Measurements from ENCODE around the gene CACNA1I.
"Not testable (repeated sequence)": the region's sequence is repeated elsewhere in the genome, so short reads cannot be mapped to it uniquely, and the experiment has no call there.

Gene CACNA1I

GRCh38 chr22:39570665-39571064 lies at the start of gene CACNA1I:
Gene CACNA1I (plus strand): TSS chr22:39570753. CDS start chr22:39570753, 0 bp downstream.
- DNase-seq (ENCODE audit: low read depth in 2 of 2), result no peak

GRCh38 chr22:39521106-39521885 lies 49.3 kb upstream of the CACNA1I start:
- not testable (repeated sequence) for DNase-seq (ENCODE audit: low read depth in 2 of 2)

DNA sequence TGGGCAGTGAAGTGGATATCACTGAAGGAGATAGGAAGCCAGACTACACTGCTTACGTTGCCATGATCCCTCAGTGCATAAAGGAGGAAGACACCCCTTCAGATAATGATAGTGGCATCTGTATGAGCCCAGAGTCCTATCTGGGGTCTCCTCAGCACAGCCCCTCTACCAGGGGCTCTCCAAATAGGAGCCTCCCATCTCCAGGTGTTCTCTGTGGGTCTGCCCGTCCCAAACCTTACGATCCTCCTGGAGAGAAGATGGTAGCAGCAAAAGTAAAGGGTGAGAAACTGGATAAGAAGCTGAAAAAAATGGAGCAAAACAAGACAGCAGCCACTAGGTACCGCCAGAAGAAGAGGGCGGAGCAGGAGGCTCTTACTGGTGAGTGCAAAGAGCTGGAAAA lies 48.5 kb upstream of the CACNA1I start:
- not testable (repeated sequence) for DNase-seq (ENCODE audit: low read depth in 2 of 2)

GRCh38 chr22:39522567-39523300 lies 47.8 kb upstream of the CACNA1I start:
- no peak for DNase-seq (ENCODE audit: low read depth in 2 of 2)

DNA sequence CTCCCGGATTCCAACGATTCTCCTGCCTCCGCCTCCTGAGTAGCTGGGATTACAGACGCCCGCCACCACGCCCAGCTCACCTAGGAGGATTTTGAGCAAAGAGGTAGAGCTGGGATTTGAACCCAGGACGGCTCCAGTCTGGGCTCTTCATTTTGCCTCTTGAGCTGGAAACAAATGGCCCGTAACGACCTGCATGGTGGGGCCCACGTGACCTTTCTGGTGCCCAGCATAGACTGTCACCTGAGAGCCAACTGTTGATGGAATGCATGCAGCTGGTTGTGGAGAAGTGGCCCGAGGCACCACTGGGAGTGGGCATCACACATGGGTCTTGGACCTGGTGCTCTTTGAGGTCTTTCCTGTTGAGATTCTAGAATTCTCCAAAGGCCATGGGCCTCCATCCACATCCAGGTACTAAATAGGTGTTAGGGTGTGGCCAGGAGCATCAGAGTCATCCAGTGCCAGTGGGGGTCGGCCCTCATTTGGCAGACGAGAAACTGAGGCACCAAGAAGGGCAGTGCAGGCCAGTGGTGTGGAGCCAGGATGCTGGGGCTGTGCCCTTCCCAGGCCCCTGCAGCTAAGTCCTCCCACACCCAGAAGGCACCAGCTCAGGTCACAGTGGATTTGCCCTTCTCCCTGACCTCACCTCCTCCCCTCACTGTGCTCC lies 46.3 kb upstream of the CACNA1I start:
- DNase-seq (ENCODE audit: low read depth in 2 of 2), result no peak

GRCh38 chr22:39524753-39525657 lies 45.5 kb upstream of the CACNA1I start:
- DNase-seq (ENCODE audit: low read depth in 2 of 2), result no peak

- DNase-seq (ENCODE audit: low read depth in 2 of 2), result no peak
Measured at GRCh38 chr22:39525658-39525975, 44.9 kb upstream of the CACNA1I start.

DNA sequence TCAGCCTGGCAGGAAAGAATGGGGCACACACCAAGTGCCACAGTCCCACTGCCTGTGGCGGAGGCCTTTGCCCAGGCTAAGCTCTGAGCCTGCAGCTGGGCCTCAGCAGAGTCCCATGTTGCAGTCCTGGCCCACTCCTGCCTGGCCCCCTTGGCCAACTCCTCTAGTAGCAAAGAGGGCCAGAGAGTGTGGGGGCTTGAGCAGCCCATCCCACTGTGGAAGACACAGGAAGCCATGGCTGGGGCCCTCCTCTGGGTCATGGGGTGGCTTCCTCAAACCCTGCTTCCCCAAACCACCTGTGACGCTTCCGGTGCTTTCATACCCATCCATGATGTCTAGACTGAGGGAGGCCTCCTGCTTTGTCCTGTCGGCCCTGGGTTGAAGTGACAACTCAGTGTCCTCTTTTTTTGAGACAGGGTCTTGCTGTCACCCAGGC lies 43.8 kb upstream of the CACNA1I start:
- DNase-seq (ENCODE audit: low read depth in 2 of 2), result no peak

DNA sequence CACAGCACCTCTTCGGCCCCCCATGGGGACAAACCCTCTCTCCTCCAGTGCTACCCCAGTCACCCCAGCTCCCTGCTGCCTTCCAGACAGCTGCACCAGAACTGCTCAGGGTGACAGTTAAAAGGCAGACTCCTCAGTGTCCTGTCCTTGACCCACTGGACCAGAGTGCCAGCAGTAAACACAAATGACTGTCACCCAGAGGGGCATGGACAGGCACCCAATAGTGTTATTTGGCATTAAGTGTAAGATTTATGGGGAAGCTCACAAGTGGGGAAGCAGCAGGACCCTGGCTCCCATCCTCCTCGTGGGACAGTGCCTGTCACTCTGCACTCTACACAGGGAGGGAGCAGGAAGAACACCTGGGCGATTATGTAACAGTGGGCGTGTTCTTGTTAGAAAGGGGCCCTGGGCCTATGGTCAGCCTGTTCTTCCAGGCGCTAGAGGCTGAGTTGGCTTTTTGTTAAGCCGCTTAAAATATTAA lies 43.0 kb upstream of the CACNA1I start:
- no peak for DNase-seq (ENCODE audit: low read depth in 2 of 2)

GRCh38 chr22:39528080-39528661 lies 42.4 kb upstream of the CACNA1I start:
- no peak for DNase-seq (ENCODE audit: low read depth in 2 of 2)

- DNase-seq (ENCODE audit: low read depth in 2 of 2), result peak; percentile 72 to 78
Measured at GRCh38 chr22:39528681-39529486, 41.7 kb upstream of the CACNA1I start.

DNA sequence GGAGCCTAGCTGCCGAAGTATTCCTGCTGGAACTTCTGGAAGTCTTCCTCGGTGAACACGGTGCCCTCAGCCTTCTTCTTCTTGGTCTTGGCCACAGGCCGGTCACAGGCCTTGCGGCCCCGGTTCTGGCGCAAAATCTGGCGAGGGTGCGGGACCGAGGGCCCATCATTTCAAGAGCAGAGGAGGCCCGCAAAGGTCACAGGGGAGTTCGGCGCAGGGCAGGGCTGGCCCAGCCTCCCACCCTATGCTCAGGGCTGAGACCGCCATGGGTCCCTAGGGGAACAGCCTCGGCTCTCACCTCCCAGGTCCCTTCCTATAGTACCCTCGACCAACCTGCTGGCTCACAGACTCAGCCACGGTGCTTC lies 41.1 kb upstream of the CACNA1I start:
- no peak for DNase-seq (ENCODE audit: low read depth in 2 of 2)

- no peak for DNase-seq (ENCODE audit: low read depth in 2 of 2)
Measured at GRCh38 chr22:39530116-39530515, 40.4 kb upstream of the CACNA1I start.

DNA sequence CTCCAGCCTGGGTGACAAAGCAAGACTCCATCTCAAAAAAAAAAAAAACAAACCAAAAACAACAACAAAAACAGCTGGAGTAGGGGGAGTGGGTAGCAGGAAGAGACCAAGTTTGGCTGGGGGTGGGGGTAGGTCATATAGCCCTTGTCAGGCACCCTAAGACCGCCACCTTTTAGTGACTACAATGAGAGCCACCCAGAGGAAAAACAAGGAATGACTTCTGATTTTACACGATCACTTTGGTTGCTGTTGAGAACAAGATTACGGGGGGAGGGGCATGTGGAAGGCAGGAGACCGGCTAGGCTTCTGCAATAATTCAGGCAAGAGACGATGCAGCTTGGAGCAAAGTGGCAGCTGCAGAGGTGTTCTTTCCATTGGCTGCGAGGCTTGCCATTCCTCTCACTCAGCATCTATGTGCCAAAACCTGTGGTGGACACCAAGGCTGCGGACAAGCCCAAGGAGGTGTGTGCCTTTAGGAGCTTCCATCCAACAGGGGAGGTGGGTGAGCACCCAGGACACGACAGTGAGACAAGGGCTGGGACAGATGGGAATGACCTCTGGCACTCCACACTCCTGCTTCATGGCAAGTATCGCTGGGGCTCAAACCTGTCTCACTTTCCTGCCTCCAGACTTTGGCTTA lies 39.7 kb upstream of the CACNA1I start:
- DNase-seq (ENCODE audit: low read depth in 2 of 2), result no peak

GRCh38 chr22:39532215-39533073 lies 38.1 kb upstream of the CACNA1I start, which contains the start of gene RPS19BP1:
Gene RPS19BP1 (minus strand): TSS chr22:39532748. CDS start chr22:39532738, 10 bp downstream.
- DNase-seq (ENCODE audit: low read depth in 2 of 2), result peak; percentile 98 to 99

DNA sequence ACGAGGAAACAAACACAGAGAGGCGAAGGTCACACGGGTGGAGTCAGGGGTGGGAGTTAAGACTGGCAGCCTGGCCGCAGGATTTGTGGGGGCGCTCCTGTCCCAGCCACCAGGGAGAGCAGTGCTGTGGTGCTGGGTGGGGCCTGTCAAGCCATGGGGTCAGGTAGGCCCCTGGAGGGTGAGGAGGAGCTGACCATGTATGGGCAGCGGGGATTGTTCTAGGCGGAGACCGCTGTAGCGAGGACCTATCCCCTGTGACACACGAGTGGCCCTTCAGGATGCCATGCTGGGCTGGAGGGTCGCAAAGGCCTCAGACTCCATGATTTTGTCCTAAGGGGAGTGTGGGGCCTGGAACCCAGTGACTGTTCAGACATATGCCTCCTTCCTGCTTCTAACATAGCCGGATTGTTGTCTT lies 36.5 kb upstream of the CACNA1I start:
- no peak for DNase-seq (ENCODE audit: low read depth in 2 of 2)

DNA sequence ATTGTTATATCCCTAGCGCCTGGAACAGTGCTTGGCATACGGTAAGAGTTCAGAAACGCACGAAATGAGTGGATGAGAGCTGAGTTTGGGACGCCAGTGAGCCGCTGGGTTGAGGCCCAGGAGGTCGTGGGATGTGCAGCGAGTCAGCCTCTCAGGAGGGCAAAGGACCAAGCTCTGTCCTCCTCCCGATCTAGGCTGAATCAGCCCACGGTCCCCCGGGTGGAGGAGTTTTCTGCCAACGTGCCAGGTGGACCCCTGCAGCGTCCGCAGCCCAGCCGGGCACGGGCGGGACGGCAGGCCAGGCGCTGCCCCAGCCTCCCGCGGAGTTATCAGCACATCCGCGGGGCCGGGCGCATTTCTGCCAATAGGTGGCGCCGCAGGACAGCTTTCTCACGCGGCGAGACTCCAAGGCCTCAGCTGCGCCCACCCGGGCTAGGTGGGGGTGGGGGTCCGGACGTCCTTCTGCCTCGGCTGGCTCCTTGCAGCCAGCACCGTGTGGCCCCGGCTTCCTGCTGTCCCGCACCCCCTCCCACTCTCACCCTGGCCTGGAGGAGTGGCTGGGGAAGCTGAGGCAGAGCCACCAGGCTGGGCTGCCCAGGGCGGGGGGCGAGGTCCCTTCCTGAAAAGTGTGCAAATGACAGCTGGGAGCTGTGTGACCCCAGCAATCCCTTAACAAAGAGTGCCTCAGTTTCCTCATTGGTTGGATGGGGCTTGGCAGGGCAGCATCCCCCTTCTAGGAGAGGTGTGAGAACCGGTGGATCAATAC lies 35.8 kb upstream of the CACNA1I start:
- peak; percentile 57 for DNase-seq (ENCODE audit: low read depth in 2 of 2)

- DNase-seq (ENCODE audit: low read depth in 2 of 2), result no peak
Measured at GRCh38 chr22:39535357-39535725, 35.2 kb upstream of the CACNA1I start.
